Peyer's patch (tissue), 4 donors: Measurements from ENCODE around the gene TPGS1.

Experiments used
- POLR2A ChIP-seq, 2 donors: fragments of 450-650 bp; IDR thresholded peaks; one replicate each; pipeline ENCODE4 v1.5.1; 2017; ENCODE audit warnings: antibody characterized with exemption in 2 of 2, mild to moderate bottlenecking in 2 of 2, moderate library complexity in 2 of 2
- TF ChIP-seq, protein P1 (sequence below), 6 experiments: fragments of 450-650 bp in 4 of 6; fragments of 200-600 bp in 2 of 6; sonication (generic) in 1 of 6; IDR thresholded peaks; one replicate each; pipeline ENCODE4 v1.5.1; 2017 to 2019; ENCODE audit warnings: antibody characterized with exemption in 6 of 6, mild to moderate bottlenecking in 3 of 6, moderate library complexity in 1 of 6

DNA sequence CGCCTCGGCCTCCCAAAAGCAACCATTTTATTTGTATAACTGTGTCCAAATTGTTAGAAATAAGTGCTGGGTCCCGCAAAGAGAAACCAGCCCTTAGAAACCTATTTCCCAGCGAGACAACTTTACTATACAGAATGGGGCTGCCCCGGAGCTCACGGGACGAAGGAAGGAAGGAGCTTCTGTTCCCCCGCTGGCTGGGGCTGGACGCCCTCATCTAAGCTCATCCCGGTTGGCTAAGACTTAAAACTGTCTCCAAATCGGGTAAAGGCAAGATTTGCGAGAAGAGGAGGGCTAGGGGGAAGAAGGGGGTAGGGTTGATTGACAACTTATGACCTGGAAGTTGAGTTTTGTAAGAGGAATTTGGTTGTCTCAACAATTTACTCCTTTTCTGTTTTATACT lies 52.8 kb downstream of the TPGS1 start:
- TF ChIP-seq, protein P1, sequence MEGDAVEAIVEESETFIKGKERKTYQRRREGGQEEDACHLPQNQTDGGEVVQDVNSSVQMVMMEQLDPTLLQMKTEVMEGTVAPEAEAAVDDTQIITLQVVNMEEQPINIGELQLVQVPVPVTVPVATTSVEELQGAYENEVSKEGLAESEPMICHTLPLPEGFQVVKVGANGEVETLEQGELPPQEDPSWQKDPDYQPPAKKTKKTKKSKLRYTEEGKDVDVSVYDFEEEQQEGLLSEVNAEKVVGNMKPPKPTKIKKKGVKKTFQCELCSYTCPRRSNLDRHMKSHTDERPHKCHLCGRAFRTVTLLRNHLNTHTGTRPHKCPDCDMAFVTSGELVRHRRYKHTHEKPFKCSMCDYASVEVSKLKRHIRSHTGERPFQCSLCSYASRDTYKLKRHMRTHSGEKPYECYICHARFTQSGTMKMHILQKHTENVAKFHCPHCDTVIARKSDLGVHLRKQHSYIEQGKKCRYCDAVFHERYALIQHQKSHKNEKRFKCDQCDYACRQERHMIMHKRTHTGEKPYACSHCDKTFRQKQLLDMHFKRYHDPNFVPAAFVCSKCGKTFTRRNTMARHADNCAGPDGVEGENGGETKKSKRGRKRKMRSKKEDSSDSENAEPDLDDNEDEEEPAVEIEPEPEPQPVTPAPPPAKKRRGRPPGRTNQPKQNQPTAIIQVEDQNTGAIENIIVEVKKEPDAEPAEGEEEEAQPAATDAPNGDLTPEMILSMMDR (IDR thresholded peaks at IDR 0.05), result no peak
- TF ChIP-seq POLR2A (IDR thresholded peaks at IDR 0.05), result no peak
